Hepatocyte (in vitro differentiated cells): ENCODE measurements around the gene ATP10D.

ENCODE experiments used
- EZH2phosphoT487 ChIP-seq: fragments of 200-600 bp; sonication (generic); IDR thresholded peaks from one replicate; pipeline ENCODE4 v1.6.1; 2018; ENCODE audit warnings: antibody characterized with exemption, mild to moderate bottlenecking, low read depth, moderate library complexity; ENCODE audit not compliant: unreplicated experiment, severe bottlenecking
- TF ChIP-seq, protein P1 (sequence below): fragments of 200-600 bp; sonication (generic); IDR thresholded peaks from 2 replicates; pipeline ENCODE4 v1.5.1; 2016; ENCODE audit warnings: antibody characterized with exemption, mild to moderate bottlenecking; ENCODE audit not compliant: poor library complexity

DNA sequence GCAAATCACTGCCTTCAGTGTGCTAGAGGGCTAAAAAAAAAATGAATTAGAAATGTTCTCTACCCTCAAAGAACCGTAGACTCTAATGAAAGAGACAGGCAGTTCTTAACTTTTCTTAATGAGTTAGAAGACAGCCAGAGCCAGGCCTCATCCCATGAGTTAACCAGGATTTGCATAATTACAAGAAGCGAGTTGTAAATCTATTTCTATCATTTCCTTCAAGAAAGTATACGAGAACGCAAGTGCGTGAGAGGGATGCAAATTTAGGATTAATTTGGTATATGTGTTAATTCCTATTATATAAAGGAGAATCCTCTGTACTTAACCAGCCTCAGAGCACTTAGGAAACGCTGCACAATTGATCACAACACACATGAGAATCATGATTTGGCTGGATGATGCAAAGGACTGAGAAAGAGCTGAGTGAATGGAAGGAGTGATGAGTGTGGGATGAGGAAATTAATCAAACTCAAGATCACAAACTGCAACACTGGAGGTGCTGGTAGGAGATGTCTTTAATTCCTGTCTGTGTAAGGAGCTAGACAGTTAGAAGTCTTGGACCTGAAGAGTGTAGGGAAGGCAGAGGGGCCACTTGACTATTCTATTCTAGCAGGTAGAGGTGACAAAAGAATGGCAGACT lies 157.2 kb downstream of the ATP10D start:
- no peak for TF ChIP-seq EZH2phosphoT487
- TF ChIP-seq, protein P1, sequence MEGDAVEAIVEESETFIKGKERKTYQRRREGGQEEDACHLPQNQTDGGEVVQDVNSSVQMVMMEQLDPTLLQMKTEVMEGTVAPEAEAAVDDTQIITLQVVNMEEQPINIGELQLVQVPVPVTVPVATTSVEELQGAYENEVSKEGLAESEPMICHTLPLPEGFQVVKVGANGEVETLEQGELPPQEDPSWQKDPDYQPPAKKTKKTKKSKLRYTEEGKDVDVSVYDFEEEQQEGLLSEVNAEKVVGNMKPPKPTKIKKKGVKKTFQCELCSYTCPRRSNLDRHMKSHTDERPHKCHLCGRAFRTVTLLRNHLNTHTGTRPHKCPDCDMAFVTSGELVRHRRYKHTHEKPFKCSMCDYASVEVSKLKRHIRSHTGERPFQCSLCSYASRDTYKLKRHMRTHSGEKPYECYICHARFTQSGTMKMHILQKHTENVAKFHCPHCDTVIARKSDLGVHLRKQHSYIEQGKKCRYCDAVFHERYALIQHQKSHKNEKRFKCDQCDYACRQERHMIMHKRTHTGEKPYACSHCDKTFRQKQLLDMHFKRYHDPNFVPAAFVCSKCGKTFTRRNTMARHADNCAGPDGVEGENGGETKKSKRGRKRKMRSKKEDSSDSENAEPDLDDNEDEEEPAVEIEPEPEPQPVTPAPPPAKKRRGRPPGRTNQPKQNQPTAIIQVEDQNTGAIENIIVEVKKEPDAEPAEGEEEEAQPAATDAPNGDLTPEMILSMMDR = no peak
